Neural progenitor cell (in vitro differentiated cells): ENCODE results near the gene CFAP20DC.

Experiments used
- CTCF ChIP-seq: fragments of 200-600 bp; sonication (generic); IDR thresholded peaks from 2 replicates; pipeline ENCODE4 v1.5.1; 2017; ENCODE audit warnings: antibody characterized with exemption, mild to moderate bottlenecking
- EZH2 ChIP-seq: fragments of 200-600 bp; sonication (generic); IDR thresholded peaks from 2 replicates; pipeline ENCODE4 v1.6.1; 2017; ENCODE audit warnings: antibody characterized with exemption, mild to moderate bottlenecking, moderate library complexity
- EZH2phosphoT487 ChIP-seq: fragments of 200-600 bp; sonication (generic); IDR thresholded peaks from 2 replicates; pipeline ENCODE4 v1.6.1; 2017; ENCODE audit warnings: antibody characterized with exemption

- no peak for TF ChIP-seq CTCF
- TF ChIP-seq EZH2, result no peak
- TF ChIP-seq EZH2phosphoT487, result no peak
Observed at GRCh38 chr3:58837856-58838255, 212.0 kb downstream of the CFAP20DC start.
